ENCODE data around the gene ATP5F1D. TPM values are rescaled to one million over a fixed set of nuclear protein-coding genes. Genes with fewer than 3 reads are reported as not detected.

The ATP5F1D gene
- total and polyA plus RNA-seq, 2 of the 13 experiments (the other 11 are each of a cell fraction or from before 2014, with no cell fraction given), result 39.4 to 78.7 TPM

DNA sequence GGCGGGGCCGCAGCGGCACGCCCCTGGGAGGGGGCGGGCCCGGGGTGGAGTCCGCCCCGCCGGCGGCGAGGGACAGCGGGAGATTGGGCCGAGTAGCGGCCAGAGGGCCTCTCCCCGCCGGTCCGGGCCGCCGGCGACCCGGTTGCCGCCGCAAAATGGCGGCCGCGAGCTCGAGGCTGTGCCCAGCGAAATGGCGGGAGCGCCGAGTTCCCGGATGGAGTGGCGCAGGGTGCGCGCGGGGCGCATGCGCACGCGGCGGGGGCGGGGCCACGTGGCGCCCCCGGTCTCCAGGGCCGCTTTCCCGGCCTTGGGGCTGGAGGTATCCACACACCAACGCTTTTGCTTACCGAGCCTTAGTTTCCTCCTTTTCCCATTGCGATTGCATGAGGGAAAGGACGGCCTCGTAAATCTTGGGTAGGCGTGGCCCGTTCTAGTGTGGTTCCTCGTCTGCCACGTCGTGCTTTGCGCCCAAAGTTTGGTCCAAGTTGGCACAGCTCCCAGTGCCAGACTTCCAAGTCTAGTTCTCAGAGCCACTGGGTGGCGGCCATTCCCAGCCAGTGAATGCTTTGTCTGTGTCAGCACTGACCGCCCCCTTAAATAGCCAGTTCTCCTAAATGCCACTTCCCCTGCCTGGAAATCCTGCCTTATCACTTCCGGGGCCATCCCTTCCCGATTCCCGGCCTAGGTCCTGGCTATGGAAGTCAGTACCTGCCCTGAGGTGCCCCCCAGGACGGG lies 28.1 kb downstream of the ATP5F1D start (continued):
- TF ChIP-seq, protein P1, sequence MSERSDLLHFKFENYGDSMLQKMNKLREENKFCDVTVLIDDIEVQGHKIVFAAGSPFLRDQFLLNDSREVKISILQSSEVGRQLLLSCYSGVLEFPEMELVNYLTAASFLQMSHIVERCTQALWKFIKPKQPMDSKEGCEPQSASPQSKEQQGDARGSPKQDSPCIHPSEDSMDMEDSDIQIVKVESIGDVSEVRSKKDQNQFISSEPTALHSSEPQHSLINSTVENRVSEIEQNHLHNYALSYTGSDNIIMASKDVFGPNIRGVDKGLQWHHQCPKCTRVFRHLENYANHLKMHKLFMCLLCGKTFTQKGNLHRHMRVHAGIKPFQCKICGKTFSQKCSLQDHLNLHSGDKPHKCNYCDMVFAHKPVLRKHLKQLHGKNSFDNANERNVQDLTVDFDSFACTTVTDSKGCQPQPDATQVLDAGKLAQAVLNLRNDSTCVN (CRISPR knock-in tag; IDR thresholded peaks at IDR 0.05; ENCODE audit: borderline replicate concordance), result no peak; the same call in 1 of the 2 replicates
- TF ChIP-seq ZKSCAN5 (CRISPR knock-in tag; IDR thresholded peaks at IDR 0.05) (no peak), ZNF230 (CRISPR knock-in tag; IDR thresholded peaks at IDR 0.05) (peak; percentile 40; the same call in 1 of the 2 replicates), ZNF260 (CRISPR knock-in tag; IDR thresholded peaks at IDR 0.05; ENCODE audit: borderline replicate concordance, low read depth) (no peak), TSC22D2 (CRISPR knock-in tag; IDR thresholded peaks at IDR 0.05; ENCODE audit: borderline replicate concordance) (no peak; the same call in 1 of the 2 replicates), ZSCAN30 (CRISPR knock-in tag; IDR thresholded peaks at IDR 0.05) (no peak), TGIF2 (CRISPR knock-in tag; IDR thresholded peaks at IDR 0.05) (no peak), ZNF674 (CRISPR knock-in tag; IDR thresholded peaks at IDR 0.05; ENCODE audit: low read depth) (no peak), ZNF24 (IDR thresholded peaks at IDR 0.05) (0 out of 2 replicates have a peak, but pooled peaks have one; percentile 9), ZNF598 (CRISPR knock-in tag; IDR thresholded peaks at IDR 0.05; ENCODE audit: borderline replicate concordance) (no peak), NAIF1 (CRISPR knock-in tag; IDR thresholded peaks at IDR 0.05; ENCODE audit: borderline replicate concordance) (no peak), SRY (CRISPR knock-in tag; IDR thresholded peaks at IDR 0.05) (peak; percentile 90; the same call in 1 of the 2 replicates), ZNF768 (CRISPR knock-in tag; IDR thresholded peaks at IDR 0.05) (peak; percentile 79), TEAD3 (CRISPR knock-in tag; optimal IDR thresholded peaks at IDR 0.05; ENCODE audit: borderline replicate concordance) (no peak), KLF9 (CRISPR knock-in tag; IDR thresholded peaks at IDR 0.05; ENCODE audit: low read depth) (no peak), ZNF207 (IDR thresholded peaks at IDR 0.05; ENCODE audit: borderline replicate concordance) (no peak)
- TF ChIP-seq, protein P2, sequence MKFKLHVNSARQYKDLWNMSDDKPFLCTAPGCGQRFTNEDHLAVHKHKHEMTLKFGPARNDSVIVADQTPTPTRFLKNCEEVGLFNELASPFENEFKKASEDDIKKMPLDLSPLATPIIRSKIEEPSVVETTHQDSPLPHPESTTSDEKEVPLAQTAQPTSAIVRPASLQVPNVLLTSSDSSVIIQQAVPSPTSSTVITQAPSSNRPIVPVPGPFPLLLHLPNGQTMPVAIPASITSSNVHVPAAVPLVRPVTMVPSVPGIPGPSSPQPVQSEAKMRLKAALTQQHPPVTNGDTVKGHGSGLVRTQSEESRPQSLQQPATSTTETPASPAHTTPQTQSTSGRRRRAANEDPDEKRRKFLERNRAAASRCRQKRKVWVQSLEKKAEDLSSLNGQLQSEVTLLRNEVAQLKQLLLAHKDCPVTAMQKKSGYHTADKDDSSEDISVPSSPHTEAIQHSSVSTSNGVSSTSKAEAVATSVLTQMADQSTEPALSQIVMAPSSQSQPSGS (CRISPR knock-in tag; IDR thresholded peaks at IDR 0.05), result no peak
- TF ChIP-seq, protein P3, sequence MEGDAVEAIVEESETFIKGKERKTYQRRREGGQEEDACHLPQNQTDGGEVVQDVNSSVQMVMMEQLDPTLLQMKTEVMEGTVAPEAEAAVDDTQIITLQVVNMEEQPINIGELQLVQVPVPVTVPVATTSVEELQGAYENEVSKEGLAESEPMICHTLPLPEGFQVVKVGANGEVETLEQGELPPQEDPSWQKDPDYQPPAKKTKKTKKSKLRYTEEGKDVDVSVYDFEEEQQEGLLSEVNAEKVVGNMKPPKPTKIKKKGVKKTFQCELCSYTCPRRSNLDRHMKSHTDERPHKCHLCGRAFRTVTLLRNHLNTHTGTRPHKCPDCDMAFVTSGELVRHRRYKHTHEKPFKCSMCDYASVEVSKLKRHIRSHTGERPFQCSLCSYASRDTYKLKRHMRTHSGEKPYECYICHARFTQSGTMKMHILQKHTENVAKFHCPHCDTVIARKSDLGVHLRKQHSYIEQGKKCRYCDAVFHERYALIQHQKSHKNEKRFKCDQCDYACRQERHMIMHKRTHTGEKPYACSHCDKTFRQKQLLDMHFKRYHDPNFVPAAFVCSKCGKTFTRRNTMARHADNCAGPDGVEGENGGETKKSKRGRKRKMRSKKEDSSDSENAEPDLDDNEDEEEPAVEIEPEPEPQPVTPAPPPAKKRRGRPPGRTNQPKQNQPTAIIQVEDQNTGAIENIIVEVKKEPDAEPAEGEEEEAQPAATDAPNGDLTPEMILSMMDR (CRISPR knock-in tag; IDR thresholded peaks at IDR 0.05), result no peak; the same call in 1 of the 2 replicates
- TF ChIP-seq, protein P4, sequence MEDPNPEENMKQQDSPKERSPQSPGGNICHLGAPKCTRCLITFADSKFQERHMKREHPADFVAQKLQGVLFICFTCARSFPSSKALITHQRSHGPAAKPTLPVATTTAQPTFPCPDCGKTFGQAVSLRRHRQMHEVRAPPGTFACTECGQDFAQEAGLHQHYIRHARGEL (CRISPR knock-in tag; IDR thresholded peaks at IDR 0.05), result no peak
- TF ChIP-seq, protein P5, sequence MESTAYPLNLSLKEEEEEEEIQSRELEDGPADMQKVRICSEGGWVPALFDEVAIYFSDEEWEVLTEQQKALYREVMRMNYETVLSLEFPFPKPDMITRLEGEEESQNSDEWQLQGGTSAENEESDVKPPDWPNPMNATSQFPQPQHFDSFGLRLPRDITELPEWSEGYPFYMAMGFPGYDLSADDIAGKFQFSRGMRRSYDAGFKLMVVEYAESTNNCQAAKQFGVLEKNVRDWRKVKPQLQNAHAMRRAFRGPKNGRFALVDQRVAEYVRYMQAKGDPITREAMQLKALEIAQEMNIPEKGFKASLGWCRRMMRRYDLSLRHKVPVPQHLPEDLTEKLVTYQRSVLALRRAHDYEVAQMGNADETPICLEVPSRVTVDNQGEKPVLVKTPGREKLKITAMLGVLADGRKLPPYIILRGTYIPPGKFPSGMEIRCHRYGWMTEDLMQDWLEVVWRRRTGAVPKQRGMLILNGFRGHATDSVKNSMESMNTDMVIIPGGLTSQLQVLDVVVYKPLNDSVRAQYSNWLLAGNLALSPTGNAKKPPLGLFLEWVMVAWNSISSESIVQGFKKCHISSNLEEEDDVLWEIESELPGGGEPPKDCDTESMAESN (CRISPR knock-in tag; conservative IDR thresholded peaks at IDR 0.05), result peak; percentile 86
- TF ChIP-seq, protein P6, sequence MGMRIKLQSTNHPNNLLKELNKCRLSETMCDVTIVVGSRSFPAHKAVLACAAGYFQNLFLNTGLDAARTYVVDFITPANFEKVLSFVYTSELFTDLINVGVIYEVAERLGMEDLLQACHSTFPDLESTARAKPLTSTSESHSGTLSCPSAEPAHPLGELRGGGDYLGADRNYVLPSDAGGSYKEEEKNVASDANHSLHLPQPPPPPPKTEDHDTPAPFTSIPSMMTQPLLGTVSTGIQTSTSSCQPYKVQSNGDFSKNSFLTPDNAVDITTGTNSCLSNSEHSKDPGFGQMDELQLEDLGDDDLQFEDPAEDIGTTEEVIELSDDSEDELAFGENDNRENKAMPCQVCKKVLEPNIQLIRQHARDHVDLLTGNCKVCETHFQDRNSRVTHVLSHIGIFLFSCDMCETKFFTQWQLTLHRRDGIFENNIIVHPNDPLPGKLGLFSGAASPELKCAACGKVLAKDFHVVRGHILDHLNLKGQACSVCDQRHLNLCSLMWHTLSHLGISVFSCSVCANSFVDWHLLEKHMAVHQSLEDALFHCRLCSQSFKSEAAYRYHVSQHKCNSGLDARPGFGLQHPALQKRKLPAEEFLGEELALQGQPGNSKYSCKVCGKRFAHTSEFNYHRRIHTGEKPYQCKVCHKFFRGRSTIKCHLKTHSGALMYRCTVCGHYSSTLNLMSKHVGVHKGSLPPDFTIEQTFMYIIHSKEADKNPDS (CRISPR knock-in tag; IDR thresholded peaks at IDR 0.05), result 0 out of 2 replicates have a peak, but pooled peaks have one; percentile 43

Measured in HepG2 (cell line).